Measurements from ENCODE around the gene CCDC38.
"Not testable (repeated sequence)": the region's sequence is repeated elsewhere in the genome, so short reads cannot be mapped to it uniquely, and the experiment has no call there.

Gene CCDC38

DNA sequence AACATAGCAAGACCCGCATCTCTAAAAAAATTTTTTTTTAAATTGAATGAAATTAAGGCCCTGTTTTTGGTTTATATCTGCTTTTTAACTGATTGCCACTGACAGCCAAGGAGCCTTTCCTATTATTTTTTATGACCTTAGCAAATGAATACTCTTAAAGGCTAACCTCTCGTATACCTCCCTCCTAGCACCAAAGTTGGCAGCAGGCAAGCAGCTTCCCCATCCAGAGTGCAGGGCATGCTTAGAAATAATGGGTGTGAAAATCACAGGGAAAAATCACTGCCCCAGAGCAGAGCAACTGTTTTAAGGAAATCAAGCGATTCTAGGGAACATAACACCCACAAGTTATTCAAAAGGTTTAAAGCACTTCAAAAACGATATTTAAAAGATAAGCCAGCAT lies 33.1 kb upstream of the CCDC38 start:
- no peak for DNase-seq (ENCODE audit: low read depth, low spot score)
- in situ Hi-C loops (cut with HindIII; ENCODE audit: low sequenced_read_pairs): no loop called here
- no peak for TF ChIP-seq CTCF (IDR thresholded peaks at IDR 0.05; ENCODE audit: low read depth, low read length)
- H3K4me3 ChIP-seq (ENCODE audit: low read depth, low read length): no peak overlapping the region

- no peak for DNase-seq (ENCODE audit: low read depth, low spot score)
- no peak for TF ChIP-seq CTCF (IDR thresholded peaks at IDR 0.05; ENCODE audit: low read depth, low read length)
- H3K4me3 ChIP-seq (ENCODE audit: low read depth, low read length): no peak overlapping the region
- in situ Hi-C loops (cut with HindIII; ENCODE audit: low sequenced_read_pairs): no loop called here
Observed at GRCh38 chr12:95974358-95974757, 31.9 kb upstream of the CCDC38 start.

GRCh38 chr12:95972832-95973456 lies 30.5 kb upstream of the CCDC38 start:
- TF ChIP-seq CTCF (IDR thresholded peaks at IDR 0.05; ENCODE audit: low read depth, low read length): no peak
- no peak for DNase-seq (ENCODE audit: low read depth, low spot score)
- H3K4me3 ChIP-seq (ENCODE audit: low read depth, low read length): no peak overlapping the region
- in situ Hi-C loops (cut with HindIII; ENCODE audit: low sequenced_read_pairs): no loop called here

GRCh38 chr12:95970905-95971304 lies 28.5 kb upstream of the CCDC38 start:
- DNase-seq (ENCODE audit: low read depth, low spot score): no peak
- TF ChIP-seq CTCF (IDR thresholded peaks at IDR 0.05; ENCODE audit: low read depth, low read length): no peak
- no peak overlapping the region for H3K4me3 ChIP-seq (ENCODE audit: low read depth, low read length)
- in situ Hi-C loops (cut with HindIII; ENCODE audit: low sequenced_read_pairs): no loop called here

DNA sequence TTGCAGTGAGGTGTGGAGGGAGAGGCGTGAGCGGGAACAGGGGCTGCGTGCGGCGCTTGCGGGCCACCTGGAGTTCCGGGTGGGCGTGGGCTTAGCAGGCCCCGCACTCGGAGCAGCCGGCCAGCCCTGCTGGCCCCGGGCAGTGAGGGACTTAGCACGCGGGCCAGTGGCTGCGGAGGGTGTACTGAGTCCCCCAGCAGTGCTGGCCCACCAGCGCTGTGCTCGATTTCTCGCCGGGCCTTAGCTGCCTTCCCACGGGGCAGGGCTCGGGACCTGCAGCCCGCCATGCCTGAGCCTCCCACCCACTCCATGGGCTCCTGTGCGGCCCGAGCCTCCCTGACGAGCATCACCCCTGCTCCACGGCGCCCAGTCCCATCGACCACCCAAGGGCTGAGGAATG lies 26.7 kb upstream of the CCDC38 start:
- in situ Hi-C loops (cut with HindIII; ENCODE audit: low sequenced_read_pairs); DNase-seq (ENCODE audit: low read depth, low spot score); H3K4me3 ChIP-seq (ENCODE audit: low read depth, low read length): not testable (repeated sequence)

GRCh38 chr12:95967301-95967700 lies 24.9 kb upstream of the CCDC38 start:
- TF ChIP-seq CTCF (IDR thresholded peaks at IDR 0.05; ENCODE audit: low read depth, low read length): no peak
- no peak overlapping the region for H3K4me3 ChIP-seq (ENCODE audit: low read depth, low read length)
- DNase-seq (ENCODE audit: low read depth, low spot score): no peak
- in situ Hi-C loops (cut with HindIII; ENCODE audit: low sequenced_read_pairs): no loop called here

- H3K4me3 ChIP-seq (ENCODE audit: low read depth, low read length): no peak overlapping the region
- no peak for TF ChIP-seq CTCF (IDR thresholded peaks at IDR 0.05; ENCODE audit: low read depth, low read length)
- in situ Hi-C loops (cut with HindIII; ENCODE audit: low sequenced_read_pairs): no loop called here
- DNase-seq (ENCODE audit: low read depth, low spot score): no peak
Observed at GRCh38 chr12:95966287-95966870, 24.0 kb upstream of the CCDC38 start.

Data from astrocyte of the spinal cord (primary cell).